Measurements from ENCODE around the gene METTL23. TPM values are rescaled to one million over a fixed set of nuclear protein-coding genes. Genes with fewer than 3 reads are reported as not detected.
"Not testable (repeated sequence)": the region's sequence is repeated elsewhere in the genome, so short reads cannot be mapped to it uniquely, and the experiment has no call there.

Gene METTL23
- polyA plus RNA-seq, 4 donors = 43.5 to 48.4 (median 44.7) TPM

GRCh38 chr17:76691379-76692191, 35.1 kb upstream of the METTL23 start:
- DNase-seq (ENCODE audit: low read depth in 4 of 4, low spot score in 3 of 4) = no peak

- DNase-seq (ENCODE audit: low read depth in 4 of 4, low spot score in 3 of 4) = no peak
Measured at GRCh38 chr17:76695059-76695831, 31.4 kb upstream of the METTL23 start.

- no peak for DNase-seq (ENCODE audit: low read depth in 4 of 4, low spot score in 3 of 4)
Measured at GRCh38 chr17:76696763-76697701, 29.6 kb upstream of the METTL23 start.

- DNase-seq (ENCODE audit: low read depth in 4 of 4, low spot score in 3 of 4) = no peak
Measured at GRCh38 chr17:76697702-76698465, 28.8 kb upstream of the METTL23 start.

GRCh38 chr17:76698466-76698977, 28.1 kb upstream of the METTL23 start:
- not testable (repeated sequence) for DNase-seq (ENCODE audit: low read depth in 4 of 4, low spot score in 3 of 4)

GRCh38 chr17:76700270-76700616, 26.4 kb upstream of the METTL23 start:
- DNase-seq (ENCODE audit: low read depth in 4 of 4, low spot score in 3 of 4) = no peak

GRCh38 chr17:76700617-76701470, 25.8 kb upstream of the METTL23 start:
- no peak for DNase-seq (ENCODE audit: low read depth in 4 of 4, low spot score in 3 of 4)

- no peak for DNase-seq (ENCODE audit: low read depth in 4 of 4, low spot score in 3 of 4)
Measured at GRCh38 chr17:76701471-76701967, 25.1 kb upstream of the METTL23 start.

- no peak for DNase-seq (ENCODE audit: low read depth in 4 of 4, low spot score in 3 of 4)
Measured at GRCh38 chr17:76702076-76702475, 24.6 kb upstream of the METTL23 start.

GRCh38 chr17:76702941-76703637, 23.6 kb upstream of the METTL23 start:
- DNase-seq (ENCODE audit: low read depth in 4 of 4, low spot score in 3 of 4) = no peak

GRCh38 chr17:76704805-76705204, 21.8 kb upstream of the METTL23 start:
- DNase-seq (ENCODE audit: low read depth in 4 of 4, low spot score in 3 of 4) = no peak

GRCh38 chr17:76706817-76707216, 19.8 kb upstream of the METTL23 start:
- DNase-seq (ENCODE audit: low read depth in 4 of 4, low spot score in 3 of 4) = no peak

GRCh38 chr17:76707985-76708807, 18.4 kb upstream of the METTL23 start:
- no peak for DNase-seq (ENCODE audit: low read depth in 4 of 4, low spot score in 3 of 4)

- DNase-seq (ENCODE audit: low read depth in 4 of 4, low spot score in 3 of 4) = peak in 1 of 4 donors; percentile 65
Measured at GRCh38 chr17:76709077-76709950, 17.3 kb upstream of the METTL23 start.

- not testable (repeated sequence) for DNase-seq (ENCODE audit: low read depth in 4 of 4, low spot score in 3 of 4)
Measured at GRCh38 chr17:76709951-76710862, 16.4 kb upstream of the METTL23 start.

Measured in right renal pelvis (tissue), 4 donors.